K562 (cell line): ENCODE data around the gene HSPA13. TPM values are rescaled to one million over a fixed set of nuclear protein-coding genes. Genes with fewer than 3 reads are reported as not detected.

Experiments
- ATAC-seq: fragments of 200-7000 bp; cut with Tn5 transposase; 3 replicates; pipeline ENCODE4 v1.9.1; 2020; ENCODE audit warnings: moderate library complexity
- BruUV-seq: library from RNA; stranded (reverse); fragments of 400-500 nt; replicated peaks from 2 replicates; lab custom pipeline; 2021; lab: Mats Ljungman, UMichigan
- CTCF ChIA-PET: fragments of 300-600 bp; formaldehyde crosslinking; extraction: SDS; loops from one replicate; lab custom pipeline; 2021; ENCODE audit warnings: low intra/inter-chr PET ratio; lab: Yijun Ruan, JAX
- POLR2A ChIA-PET: fragments of 300-600, 350-650 bp; sonication (Branson Sonifier 250); formaldehyde crosslinking; extraction: SDS; loops from one replicate; lab custom pipeline; 2021; ENCODE audit warnings: antibody characterized with exemption, inconsistent platforms; lab: Yijun Ruan, JAX
- DNase-seq, 4 experiments: peaks; one replicate each; pipeline versions ENCODE4 v3.0.0 to v3.0.0-alpha.2; 2011 to 2018; ENCODE audit warnings: low spot score in 3 of 4, mixed read lengths in 3 of 4; ENCODE audit errors: extremely low read depth in 1 of 4
- FAIRE-seq: peaks from 2 replicates; lab custom pipeline; 2011; peaks lifted over from hg19 to GRCh38; lab: Jason Lieb, UNC
- H2AFZ ChIP-seq: 2 replicates; pipeline ENCODE4 v1.6.0; 2011; ENCODE audit warnings: low read depth, low read length, control low read depth, inconsistent platforms
- H3K27ac ChIP-seq: fragments of 200-600 bp; 3 replicates; pipeline ENCODE4 v1.8.0; 2011; ENCODE audit warnings: low read depth, mild to moderate bottlenecking, control low read depth, inconsistent platforms, low read length, moderate library complexity, mixed read lengths; ENCODE audit errors: extremely low read depth
- H3K27me3 ChIP-seq, 2 experiments: fragments of 300-600 bp in 1 of 2; 2 replicates in 1 of 2; 3 replicates in 1 of 2; pipeline versions ENCODE4 v1.6.0 to v1.8.0; 2011; ENCODE audit warnings: inconsistent platforms in 2 of 2, low read length in 2 of 2, mild to moderate bottlenecking in 1 of 2, mixed read lengths in 1 of 2, moderate library complexity in 1 of 2; ENCODE audit not compliant: control insufficient read depth in 2 of 2, insufficient read depth in 2 of 2
- H3K36me3 ChIP-seq: fragments of 300-600 bp; 3 replicates; pipeline ENCODE4 v1.8.0; 2011; ENCODE audit warnings: mild to moderate bottlenecking, low read length, inconsistent platforms; ENCODE audit not compliant: control insufficient read depth, insufficient read depth
- H3K4me1 ChIP-seq, 2 experiments: fragments of 200-600 bp in 1 of 2; replicated peaks in 1 of 2; 2 replicates in 1 of 2; 3 replicates in 1 of 2; pipeline versions ENCODE4 v1.5.1 to v1.8.0; 2011; ENCODE audit warnings: inconsistent platforms in 2 of 2, low read length in 2 of 2, mild to moderate bottlenecking in 1 of 2, mixed read lengths in 1 of 2, moderate library complexity in 1 of 2; ENCODE audit not compliant: control insufficient read depth in 2 of 2, insufficient read depth in 2 of 2
- H3K4me2 ChIP-seq: 2 replicates; pipeline ENCODE4 v1.6.1; 2011; ENCODE audit warnings: low read length, control low read depth, inconsistent platforms, mixed read lengths; ENCODE audit not compliant: insufficient read depth
- H3K4me3 ChIP-seq: fragments of 200-600 bp; sonication (generic), shearing (Covaris generic); 2 replicates; pipeline ENCODE4 v1.5.1; 2016; ENCODE audit warnings: control low read depth, inconsistent platforms
- H3K79me2 ChIP-seq: fragments of 200-600 bp; 3 replicates; pipeline ENCODE4 v1.8.0; 2011; ENCODE audit warnings: low read length, inconsistent platforms; ENCODE audit not compliant: control insufficient read depth, insufficient read depth
- H3K9ac ChIP-seq, 2 experiments: 2 replicates each; pipeline versions ENCODE4 v1.6.0 to v1.6.1; 2011; ENCODE audit warnings: low read depth in 2 of 2, low read length in 2 of 2, control low read depth in 1 of 2, inconsistent platforms in 1 of 2, mild to moderate bottlenecking in 1 of 2, mixed read lengths in 1 of 2; ENCODE audit not compliant: insufficient read depth in 1 of 2
- H3K9me1 ChIP-seq: one replicate; pipeline ENCODE4 v1.6.0; 2011; ENCODE audit warnings: inconsistent platforms, mild to moderate bottlenecking, low read length, moderate library complexity; ENCODE audit not compliant: control insufficient read depth, insufficient read depth
- H3K9me3 ChIP-seq: replicated peaks from 2 replicates; pipeline ENCODE4 v1.5.1; 2011; ENCODE audit warnings: low read depth, low read length, inconsistent platforms; ENCODE audit not compliant: control insufficient read depth, insufficient read depth
- H4K20me1 ChIP-seq: replicated peaks from 2 replicates; pipeline ENCODE4 v1.6.1; 2011; ENCODE audit warnings: low read length, inconsistent platforms, mixed read lengths; ENCODE audit not compliant: control insufficient read depth, insufficient read depth
- DPF2 ChIP-seq: fragments of 450-650 bp; IDR thresholded peaks from 2 replicates; pipeline ENCODE4 v1.6.1; 2016
- GATAD2A ChIP-seq: fragments of 450-650 bp; IDR thresholded peaks from 2 replicates; pipeline ENCODE4 v1.6.1; 2017
- ILF3 ChIP-seq: fragments of 450-650 bp; IDR thresholded peaks from 2 replicates; pipeline ENCODE4 v1.6.1; 2018; ENCODE audit warnings: antibody characterized with exemption, mild to moderate bottlenecking, moderate library complexity, borderline replicate concordance
- ILK ChIP-seq: fragments of 450-650 bp; IDR thresholded peaks from 2 replicates; pipeline ENCODE4 v1.6.1; 2016; ENCODE audit warnings: missing genetic modification characterization, low read depth, mild to moderate bottlenecking, missing compliant biosample characterization, moderate library complexity, borderline replicate concordance
- IRF2 ChIP-seq: sonication (generic); formaldehyde crosslinking; IDR thresholded peaks from 2 replicates; pipeline ENCODE4 v1.8.1; 2022; ENCODE audit warnings: mild to moderate bottlenecking, missing genetic modification reagents
- KLF1 ChIP-seq: fragments of 450-650 bp; IDR thresholded peaks from 2 replicates; pipeline ENCODE4 v1.6.1; 2016; ENCODE audit warnings: missing genetic modification characterization, missing compliant biosample characterization
- NONO ChIP-seq, 2 experiments: fragments of 200-400 bp in 1 of 2; fragments of 450-650 bp in 1 of 2; formaldehyde crosslinking in 1 of 2; IDR thresholded peaks; 2 replicates each; pipeline ENCODE4 v1.6.1; 2017; ENCODE audit warnings: low read depth in 2 of 2, mild to moderate bottlenecking in 2 of 2, moderate library complexity in 2 of 2, low read length in 1 of 2
- PCBP2 ChIP-seq: fragments of 200-400 bp; formaldehyde crosslinking; IDR thresholded peaks from 2 replicates; pipeline ENCODE4 v1.6.1; 2018; ENCODE audit warnings: low read length, low read depth, mild to moderate bottlenecking, moderate library complexity; ENCODE audit not compliant: poor library complexity, severe bottlenecking
- RAD21 ChIP-seq, 2 experiments: fragments of 250-450 bp in 1 of 2; fragments of 450-650 bp in 1 of 2; sonication (Bioruptor Pico) in 1 of 2; formaldehyde crosslinking in 1 of 2; IDR thresholded peaks in 1 of 2; conservative IDR thresholded peaks in 1 of 2; 2 replicates each; pipeline versions ENCODE4 v1.4.0 to v1.8.0; 2020 to 2022; ENCODE audit warnings: mild to moderate bottlenecking in 2 of 2, moderate library complexity in 1 of 2
- SMAD2 ChIP-seq: fragments of 150-350 bp; IDR thresholded peaks from 2 replicates; pipeline ENCODE4 v1.6.1; 2014; ENCODE audit warnings: low read depth, mild to moderate bottlenecking, low read length
- SMC3 ChIP-seq: conservative IDR thresholded peaks from 2 replicates; pipeline ENCODE4 v1.6.1; 2011; ENCODE audit warnings: low read depth, low read length, improper control_type of control experiment; ENCODE audit not compliant: insufficient read depth
- YY1 ChIP-seq, 3 experiments: IDR thresholded peaks; 2 replicates each; pipeline ENCODE4 v1.6.1; 2011; ENCODE audit warnings: low read length in 2 of 3, mild to moderate bottlenecking in 2 of 3, moderate library complexity in 2 of 3, borderline replicate concordance in 1 of 3, control low read depth in 1 of 3, low read depth in 1 of 3; ENCODE audit not compliant: insufficient read depth in 3 of 3, insufficient replicate concordance in 2 of 3, control insufficient read depth in 1 of 3, insufficient read length in 1 of 3; ENCODE audit errors: extremely low read depth in 1 of 3
- ZNF561 ChIP-seq: fragments of 450-650 bp; formaldehyde crosslinking; conservative IDR thresholded peaks from 2 replicates; pipeline ENCODE4 v1.4.0; 2020; ENCODE audit warnings: mild to moderate bottlenecking, moderate library complexity
- ZNF586 ChIP-seq: fragments of 450-650 bp; formaldehyde crosslinking; conservative IDR thresholded peaks from 2 replicates; pipeline ENCODE4 v1.4.0; 2020; ENCODE audit warnings: mild to moderate bottlenecking, moderate library complexity
- ZNF780A ChIP-seq: fragments of 250-450 bp; sonication (Bioruptor Pico); IDR thresholded peaks from 2 replicates; pipeline ENCODE4 v1.5.0; 2021; ENCODE audit warnings: mild to moderate bottlenecking
- in situ Hi-C: fragments of 300-500 bp; cut with MboI; formaldehyde crosslinking; loops from 4 replicates; pipeline ENCODE4 v1.15.0; 2018; ENCODE audit warnings: inconsistent platforms, mixed read lengths
- intact Hi-C: fragments of 100-400 bp; cut with micrococcal nuclease; formaldehyde crosslinking; loops from 2 replicates; pipeline ENCODE4 v1.14.2; 2022
- polyA plus RNA-seq, 8 experiments: library from polyadenylated mRNA; depleted of rRNA in 4 of 8; stranded (reverse) in 5 of 8; unstranded in 3 of 8; fragments of >200 nt; fragmentation: Nextera tagmentation in 2 of 8; fragmentation: Illumina TruSeq in 1 of 8; extraction: Ambion mirVana in 2 of 8; extraction: Trizol in 1 of 8; gene quantifications; 2 replicates each; pipeline versions ENCODE4 v1.2.1 to v1.2.3, GENCODE V29; 2011 to 2014; ENCODE audit warnings: inconsistent platforms in 1 of 8, missing spikeins in 1 of 8
- total RNA-seq, 7 experiments: library from RNA; depleted of rRNA in 6 of 7; stranded (reverse); fragments of >200 nt in 6 of 7; fragmentation: Illumina TruSeq in 2 of 7; extraction: Trizol in 2 of 7; gene quantifications; 2 replicates each; pipeline versions ENCODE4 v1.2.1 to v1.2.3, GENCODE V29; 2011 to 2021; ENCODE audit warnings: low replicate concordance in 1 of 7
- TF ChIP-seq, protein P1 (sequence below): fragments of 450-650 bp; conservative IDR thresholded peaks from 2 replicates; pipeline ENCODE4 v1.6.1; 2016; ENCODE audit warnings: missing genetic modification characterization, low read depth, mild to moderate bottlenecking, missing compliant biosample characterization, moderate library complexity
- TF ChIP-seq, protein P2 (sequence below), 2 experiments: IDR thresholded peaks; 2 replicates each; pipeline ENCODE4 v1.6.1; 2011; ENCODE audit warnings: borderline replicate concordance in 1 of 2, control low read depth in 1 of 2, low read depth in 1 of 2, low read length in 1 of 2, mild to moderate bottlenecking in 1 of 2, mixed read lengths in 1 of 2, moderate library complexity in 1 of 2; ENCODE audit not compliant: insufficient read depth in 1 of 2, insufficient read length in 1 of 2, poor library complexity in 1 of 2, severe bottlenecking in 1 of 2; ENCODE audit errors: extremely low read depth in 1 of 2
- TF ChIP-seq, protein P3 (sequence below): IDR thresholded peaks from 2 replicates; pipeline ENCODE4 v1.6.1; 2011; ENCODE audit not compliant: insufficient read length; ENCODE audit errors: extremely low read depth
- TF ChIP-seq, protein P4 (sequence below): sonication (generic); formaldehyde crosslinking; IDR thresholded peaks from 2 replicates; pipeline ENCODE4 v1.8.0; 2022; ENCODE audit warnings: missing genetic modification reagents, mild to moderate bottlenecking, moderate library complexity, borderline replicate concordance

The HSPA13 gene
- total and polyA plus RNA-seq, 9 of the 15 experiments (the other 6 are each of a cell fraction or from before 2014, with no cell fraction given), result 12.5 to 28.8 (median 23.9) TPM

DNA sequence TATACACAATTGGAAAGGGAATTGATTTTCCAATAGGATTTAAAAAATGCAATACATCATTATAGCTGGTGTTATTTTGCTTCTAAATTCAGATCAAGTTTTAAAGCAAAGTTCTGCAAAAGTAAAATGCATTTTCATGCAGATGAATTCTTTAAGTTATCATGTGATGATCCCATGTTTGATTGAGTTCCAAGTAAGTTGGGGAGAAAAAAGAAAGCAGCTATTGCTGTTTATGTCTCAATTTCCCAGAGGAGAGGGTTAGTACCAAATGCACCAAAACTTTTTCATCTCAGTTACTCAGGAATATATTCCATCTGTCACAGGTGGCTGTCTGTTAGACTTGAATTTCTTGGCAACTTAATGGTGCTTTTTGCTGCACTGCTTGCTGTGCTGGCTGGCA lies 29.7 kb downstream of the HSPA13 start:
- TF ChIP-seq, protein P1, sequence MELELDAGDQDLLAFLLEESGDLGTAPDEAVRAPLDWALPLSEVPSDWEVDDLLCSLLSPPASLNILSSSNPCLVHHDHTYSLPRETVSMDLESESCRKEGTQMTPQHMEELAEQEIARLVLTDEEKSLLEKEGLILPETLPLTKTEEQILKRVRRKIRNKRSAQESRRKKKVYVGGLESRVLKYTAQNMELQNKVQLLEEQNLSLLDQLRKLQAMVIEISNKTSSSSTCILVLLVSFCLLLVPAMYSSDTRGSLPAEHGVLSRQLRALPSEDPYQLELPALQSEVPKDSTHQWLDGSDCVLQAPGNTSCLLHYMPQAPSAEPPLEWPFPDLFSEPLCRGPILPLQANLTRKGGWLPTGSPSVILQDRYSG (tag), result no peak
- TF ChIP-seq GATAD2A, result no peak
- TF ChIP-seq, protein P2, sequence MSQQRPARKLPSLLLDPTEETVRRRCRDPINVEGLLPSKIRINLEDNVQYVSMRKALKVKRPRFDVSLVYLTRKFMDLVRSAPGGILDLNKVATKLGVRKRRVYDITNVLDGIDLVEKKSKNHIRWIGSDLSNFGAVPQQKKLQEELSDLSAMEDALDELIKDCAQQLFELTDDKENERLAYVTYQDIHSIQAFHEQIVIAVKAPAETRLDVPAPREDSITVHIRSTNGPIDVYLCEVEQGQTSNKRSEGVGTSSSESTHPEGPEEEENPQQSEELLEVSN (IDR thresholded peaks at IDR 0.05; ENCODE audit: borderline replicate concordance in 1 of 2, extremely low read depth in 1 of 2, insufficient read depth in 1 of 2, insufficient read length in 1 of 2, low read depth in 1 of 2, low read length in 1 of 2, poor library complexity in 1 of 2, severe bottlenecking in 1 of 2), result no peak
- TF ChIP-seq, protein P3, sequence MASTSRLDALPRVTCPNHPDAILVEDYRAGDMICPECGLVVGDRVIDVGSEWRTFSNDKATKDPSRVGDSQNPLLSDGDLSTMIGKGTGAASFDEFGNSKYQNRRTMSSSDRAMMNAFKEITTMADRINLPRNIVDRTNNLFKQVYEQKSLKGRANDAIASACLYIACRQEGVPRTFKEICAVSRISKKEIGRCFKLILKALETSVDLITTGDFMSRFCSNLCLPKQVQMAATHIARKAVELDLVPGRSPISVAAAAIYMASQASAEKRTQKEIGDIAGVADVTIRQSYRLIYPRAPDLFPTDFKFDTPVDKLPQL, result no peak
- no peak for TF ChIP-seq KLF1 (tag)
- no peak for TF ChIP-seq RAD21 (CRISPR knock-in tag; conservative IDR thresholded peaks at IDR 0.05 in 1 of 2, IDR thresholded peaks at IDR 0.05 in 1 of 2)
- no peak for TF ChIP-seq SMC3
- TF ChIP-seq SMAD2, result no peak
- no peak for TF ChIP-seq ZNF780A (CRISPR knock-in tag)
- TF ChIP-seq ILF3, result no peak
- TF ChIP-seq NONO (IDR thresholded peaks at IDR 0.05; ENCODE audit: low read depth in 2 of 2, low read length in 1 of 2), result no peak
- no peak for TF ChIP-seq PCBP2
- no peak for TF ChIP-seq ILK (tag)
- TF ChIP-seq IRF2 (CRISPR knock-in tag), result no peak
- no peak for TF ChIP-seq ZNF561
- TF ChIP-seq DPF2, result no peak
- no peak for TF ChIP-seq YY1 (IDR thresholded peaks at IDR 0.05; ENCODE audit: borderline replicate concordance in 1 of 3, control insufficient read depth in 1 of 3, extremely low read depth in 1 of 3, insufficient read depth in 3 of 3, insufficient read length in 1 of 3, insufficient replicate concordance in 2 of 3, low read depth in 1 of 3, low read length in 2 of 3)
- TF ChIP-seq, protein P4, sequence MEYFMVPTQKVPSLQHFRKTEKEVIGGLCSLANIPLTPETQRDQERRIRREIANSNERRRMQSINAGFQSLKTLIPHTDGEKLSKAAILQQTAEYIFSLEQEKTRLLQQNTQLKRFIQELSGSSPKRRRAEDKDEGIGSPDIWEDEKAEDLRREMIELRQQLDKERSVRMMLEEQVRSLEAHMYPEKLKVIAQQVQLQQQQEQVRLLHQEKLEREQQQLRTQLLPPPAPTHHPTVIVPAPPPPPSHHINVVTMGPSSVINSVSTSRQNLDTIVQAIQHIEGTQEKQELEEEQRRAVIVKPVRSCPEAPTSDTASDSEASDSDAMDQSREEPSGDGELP (CRISPR knock-in tag), result no peak
- no peak for TF ChIP-seq ZNF586 (CRISPR knock-in tag)
- no peaks in the 10 kb centered on the region for H3K9me1 ChIP-seq
- FAIRE-seq (no peak), ATAC-seq (no peak), DNase-seq (no peak)
- H3K9me3 ChIP-seq, result no peaks in the 10 kb centered on the region
- no peaks in the 10 kb centered on the region for H3K36me3 ChIP-seq
- no peak overlapping the region for H3K4me3 ChIP-seq
- H3K9ac ChIP-seq, result no peak overlapping the region
- no peaks in the 10 kb centered on the region for H4K20me1 ChIP-seq
- intact Hi-C loops (no loop called here), in situ Hi-C loops (no loop called here)
- no peaks in the 10 kb centered on the region for H3K4me1 ChIP-seq
- H3K79me2 ChIP-seq, result no peaks in the 10 kb centered on the region
- peaks cover 0 to 8% of the 10 kb centered on the region in 2 experiments for H3K27me3 ChIP-seq
- CTCF ChIA-PET, result no interaction called here
- H2AFZ ChIP-seq, result no peak overlapping the region
- no peak overlapping the region for H3K4me2 ChIP-seq
- POLR2A ChIA-PET, result no interaction called here
- H3K27ac ChIP-seq, result no peak overlapping the region
- BruUV-seq, result no TSS peak
